Measurements from ENCODE around the gene PDZD4.

PDZD4 gene

GRCh38 chrX:153829799-153830639, at the start of gene PDZD4:
Gene PDZD4 (minus strand): TSS chrX:153830544. CDS start chrX:153830298, 246 bp downstream.
- peak in 1 of 2 experiments; percentile 20 for DNase-seq

GRCh38 chrX:153879741-153880439, 49.5 kb upstream of the PDZD4 start:
- peak in 1 of 2 experiments; percentile 37 for DNase-seq

GRCh38 chrX:153878969-153879653, 48.8 kb upstream of the PDZD4 start:
- DNase-seq: peak; percentile 93 to 94

GRCh38 chrX:153878345-153878744, 48.0 kb upstream of the PDZD4 start:
- peak in 1 of 2 experiments; percentile 39 for DNase-seq

- DNase-seq: no peak
These were observed 47.4 kb upstream of the PDZD4 start for GRCh38 chrX:153877571-153878261.

GRCh38 chrX:153876112-153876491, 45.8 kb upstream of the PDZD4 start:
- DNase-seq: no peak

GRCh38 chrX:153875391-153876111, 45.2 kb upstream of the PDZD4 start:
- DNase-seq: peak; percentile 57 to 60

- DNase-seq: no peak
These were observed 44.2 kb upstream of the PDZD4 start for GRCh38 chrX:153874366-153875125.

GRCh38 chrX:153874085-153874365, 43.7 kb upstream of the PDZD4 start:
- DNase-seq: no peak

- peak; percentile 92 to 96 for DNase-seq
These were observed 43.1 kb upstream of the PDZD4 start for GRCh38 chrX:153873282-153874084.

GRCh38 chrX:153871946-153872878, 41.9 kb upstream of the PDZD4 start:
- DNase-seq: peak; percentile 42 to 68

GRCh38 chrX:153871451-153871850, 41.1 kb upstream of the PDZD4 start:
- peak; percentile 60 for DNase-seq

- DNase-seq: peak; percentile 55 to 68
These were observed 40.5 kb upstream of the PDZD4 start for GRCh38 chrX:153870791-153871360.

- DNase-seq: no peak
These were observed 39.9 kb upstream of the PDZD4 start for GRCh38 chrX:153870288-153870690.

- DNase-seq: no peak
These were observed 39.3 kb upstream of the PDZD4 start for GRCh38 chrX:153869473-153870287.

- DNase-seq: no peak
These were observed 38.5 kb upstream of the PDZD4 start for GRCh38 chrX:153868576-153869472.

GRCh38 chrX:153867671-153868070, 37.3 kb upstream of the PDZD4 start:
- DNase-seq: no peak

Measured in NCI-H524 (cell line).